Activated T-helper 1 cell treated with anti-CD3 and anti-CD28 coated beads, Interleukin-12 subunit alpha, Interleukin-12 subunit beta, Interleukin-2, Interleukin-4 antibody, amounts not matched to agents 30 ng/mL and 10 ng/mL and 1 ng/mL, durations not matched to agents 14 hours and 24 hours and 36 hours (primary cell): ENCODE data around the gene SPAG16. TPM values are rescaled to one million over a fixed set of nuclear protein-coding genes. Genes with fewer than 3 reads are reported as not detected.

Experiments used
- DNase-seq: peaks from one replicate; pipeline ENCODE4 v3.0.0; 2021; ENCODE audit warnings: low spot score
- H3K27ac Mint-ChIP-seq: one replicate; pipeline ENCODE4 v1.8.0; 2021; ENCODE audit warnings: mild to moderate bottlenecking, mixed read lengths
- H3K27me3 Mint-ChIP-seq: one replicate; pipeline ENCODE4 v1.8.0; 2022; ENCODE audit warnings: mild to moderate bottlenecking, moderate library complexity, mixed read lengths; ENCODE audit not compliant: insufficient read depth
- H3K36me3 Mint-ChIP-seq: one replicate; pipeline ENCODE4 v1.8.0; 2021; ENCODE audit warnings: low read depth, mixed read lengths
- H3K4me1 Mint-ChIP-seq: one replicate; pipeline ENCODE4 v1.8.0; 2021; ENCODE audit warnings: low read depth, mixed read lengths
- H3K4me3 Mint-ChIP-seq: one replicate; pipeline ENCODE4 v1.8.0; 2021; ENCODE audit warnings: mild to moderate bottlenecking, moderate library complexity, mixed read lengths
- H3K9me3 Mint-ChIP-seq: one replicate; pipeline ENCODE4 v1.8.0; 2021; ENCODE audit warnings: mixed read lengths
- intact Hi-C: fragments of 100-400 bp; cut with micrococcal nuclease; formaldehyde crosslinking; loops from one replicate; pipeline ENCODE4 v1.15.1; 2024
- total RNA-seq: library from RNA; stranded (reverse); gene quantifications from 2 replicates; pipeline ENCODE4 v1.2.3, GENCODE V29; 2022

The SPAG16 gene
- total RNA-seq, 1 donor from 2014 or later, result 7.3 TPM

DNA sequence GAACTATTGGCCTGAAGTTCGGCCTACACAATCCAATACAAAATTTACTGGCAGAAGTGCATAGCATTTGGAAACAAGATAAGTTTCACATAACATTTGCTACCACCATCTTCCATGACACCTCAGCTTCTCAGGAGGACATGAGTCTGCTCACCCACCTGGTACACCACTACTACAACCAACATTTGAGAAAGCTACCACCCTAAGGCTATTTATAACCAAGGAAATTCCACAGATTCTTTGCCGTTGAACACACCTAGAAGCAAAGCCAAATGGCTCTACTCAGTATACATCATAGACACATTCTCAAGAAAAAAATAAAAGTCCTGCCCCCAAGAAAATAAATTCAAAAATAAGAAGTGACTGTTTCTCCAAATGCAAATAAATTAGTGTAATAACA is 145.3 kb downstream of the SPAG16 start:
- DNase-seq, result no peak
- peaks cover 10% of the 10 kb centered on the region for H3K9me3 Mint-ChIP-seq
- no peak overlapping the region for H3K4me3 Mint-ChIP-seq
- no peaks in the 10 kb centered on the region for H3K36me3 Mint-ChIP-seq
- no peaks in the 10 kb centered on the region for H3K27me3 Mint-ChIP-seq
- H3K27ac Mint-ChIP-seq, result no peak overlapping the region
- H3K4me1 Mint-ChIP-seq, result no peaks in the 10 kb centered on the region
- intact Hi-C loops, result no loop called here

DNA sequence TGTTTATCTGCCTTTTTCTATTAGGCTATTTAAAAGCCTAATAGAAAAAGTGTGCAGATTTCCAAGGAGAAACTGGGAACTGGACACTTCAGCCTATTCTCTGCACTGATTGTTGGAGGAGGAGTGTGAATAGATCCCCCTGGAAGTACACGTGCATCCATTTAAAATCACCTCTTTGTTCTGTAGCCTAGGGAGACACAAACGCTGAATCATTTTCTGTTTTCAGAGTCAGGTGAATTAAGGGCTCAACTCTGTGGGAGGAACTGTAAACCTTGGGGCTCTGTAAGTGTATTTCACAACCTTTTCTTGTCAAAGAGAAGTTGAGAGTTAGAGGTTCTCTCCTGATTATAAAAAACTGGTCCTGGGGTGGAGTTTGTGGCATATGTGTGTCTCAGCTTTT is 159.7 kb downstream of the SPAG16 start:
- H3K27me3 Mint-ChIP-seq, result no peaks in the 10 kb centered on the region
- H3K36me3 Mint-ChIP-seq, result no peaks in the 10 kb centered on the region
- no peak overlapping the region for H3K4me3 Mint-ChIP-seq
- peaks cover 8% of the 10 kb centered on the region for H3K9me3 Mint-ChIP-seq
- DNase-seq, result no peak
- H3K27ac Mint-ChIP-seq, result no peak overlapping the region
- intact Hi-C loops, result no loop called here
- no peaks in the 10 kb centered on the region for H3K4me1 Mint-ChIP-seq

DNA sequence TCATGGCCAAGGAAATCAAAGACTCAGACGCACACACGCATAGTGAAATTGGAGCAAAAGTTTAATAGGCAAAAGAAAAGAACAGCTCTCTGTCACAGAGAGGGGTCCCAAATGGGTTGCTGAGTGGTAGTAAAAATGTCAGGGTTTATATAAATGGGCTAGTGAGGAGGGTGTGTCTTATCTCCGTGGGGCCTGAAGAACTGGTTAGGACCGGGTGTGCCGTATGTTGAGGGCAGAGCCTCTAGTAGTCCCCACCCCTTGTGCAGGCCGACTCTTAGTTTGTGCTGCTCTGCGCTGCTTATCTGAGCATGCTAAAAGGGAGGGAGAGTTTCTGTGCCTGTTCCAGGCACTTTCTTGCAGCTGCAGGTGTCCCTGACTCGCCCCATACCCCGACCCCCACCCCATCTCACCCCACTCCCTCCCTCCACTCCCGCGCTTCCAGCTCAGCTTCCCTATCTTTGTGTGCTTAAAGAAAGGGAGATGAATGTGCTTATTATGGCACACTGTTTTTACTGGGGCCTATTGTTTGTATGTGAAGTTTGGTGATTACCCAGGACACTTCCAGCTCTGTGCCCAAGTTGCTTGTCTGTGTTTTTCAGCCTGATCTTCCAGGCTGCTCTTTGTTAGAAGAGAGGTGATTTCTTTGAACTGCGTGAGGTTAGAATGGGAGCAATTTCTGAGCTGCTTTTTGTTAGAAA is 167.4 kb downstream of the SPAG16 start:
- H3K4me3 Mint-ChIP-seq, result no peak overlapping the region
- no peak for DNase-seq
- intact Hi-C loops, result no loop called here
- H3K27ac Mint-ChIP-seq, result no peak overlapping the region
- no peaks in the 10 kb centered on the region for H3K4me1 Mint-ChIP-seq
- peaks cover 3% of the 10 kb centered on the region for H3K9me3 Mint-ChIP-seq
- no peaks in the 10 kb centered on the region for H3K36me3 Mint-ChIP-seq
- no peaks in the 10 kb centered on the region for H3K27me3 Mint-ChIP-seq

DNA sequence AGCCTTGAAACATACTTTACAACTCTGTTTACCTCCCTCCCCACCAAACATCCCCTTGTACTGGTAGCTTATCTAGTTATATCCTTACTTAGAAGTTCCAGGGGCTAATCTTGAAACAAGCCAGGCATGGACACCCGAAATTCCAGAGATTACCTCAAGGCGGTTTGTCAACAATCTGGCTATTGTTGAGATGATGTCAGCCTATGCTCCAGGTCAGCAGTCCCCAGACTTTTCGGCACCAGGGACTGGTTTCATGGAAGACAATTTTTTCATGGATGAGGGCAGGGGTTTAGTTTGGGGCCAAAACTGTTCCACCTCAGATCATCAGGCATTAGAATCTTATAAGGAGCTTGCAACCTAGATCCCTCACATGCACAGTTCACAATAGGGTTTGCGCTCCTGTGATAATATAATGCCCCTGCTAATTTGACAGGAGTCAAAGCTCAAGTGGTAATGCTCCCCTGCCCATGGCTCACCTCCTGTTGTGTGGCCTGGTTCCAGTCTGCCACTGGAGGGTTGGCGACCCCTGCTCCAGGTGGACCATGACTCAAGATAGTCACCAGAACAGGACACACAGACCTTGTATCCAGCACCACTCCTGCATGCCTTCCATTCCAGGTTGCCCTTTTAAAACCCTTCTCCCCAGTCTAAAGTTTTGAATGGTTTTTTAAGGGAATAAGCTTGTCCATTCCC is 171.2 kb downstream of the SPAG16 start:
- Mint-ChIP-seq H3K9me3 (no peaks in the 10 kb centered on the region), H3K4me1 (no peaks in the 10 kb centered on the region), H3K36me3 (no peaks in the 10 kb centered on the region), H3K27me3 (no peaks in the 10 kb centered on the region), H3K27ac (no peak overlapping the region), H3K4me3 (no peak overlapping the region)
- DNase-seq, result no peak
- intact Hi-C loops, result no loop called here

- H3K27me3 Mint-ChIP-seq, result no peaks in the 10 kb centered on the region
- DNase-seq, result no peak
- no peak overlapping the region for H3K4me3 Mint-ChIP-seq
- H3K27ac Mint-ChIP-seq, result no peak overlapping the region
- H3K4me1 Mint-ChIP-seq, result no peaks in the 10 kb centered on the region
- intact Hi-C loops, result no loop called here
- H3K9me3 Mint-ChIP-seq, result peaks cover 17% of the 10 kb centered on the region
- no peaks in the 10 kb centered on the region for H3K36me3 Mint-ChIP-seq
Observed at GRCh38 chr2:213475433-213475832, 191.2 kb downstream of the SPAG16 start.

GRCh38 chr2:213476641-213477040 is 192.4 kb downstream of the SPAG16 start:
- Mint-ChIP-seq H3K27me3 (no peaks in the 10 kb centered on the region), H3K4me1 (no peaks in the 10 kb centered on the region), H3K36me3 (no peaks in the 10 kb centered on the region), H3K4me3 (no peak overlapping the region), H3K9me3 (peaks cover 14% of the 10 kb centered on the region), H3K27ac (no peak overlapping the region)
- DNase-seq, result no peak
- intact Hi-C loops, result no loop called here

DNA sequence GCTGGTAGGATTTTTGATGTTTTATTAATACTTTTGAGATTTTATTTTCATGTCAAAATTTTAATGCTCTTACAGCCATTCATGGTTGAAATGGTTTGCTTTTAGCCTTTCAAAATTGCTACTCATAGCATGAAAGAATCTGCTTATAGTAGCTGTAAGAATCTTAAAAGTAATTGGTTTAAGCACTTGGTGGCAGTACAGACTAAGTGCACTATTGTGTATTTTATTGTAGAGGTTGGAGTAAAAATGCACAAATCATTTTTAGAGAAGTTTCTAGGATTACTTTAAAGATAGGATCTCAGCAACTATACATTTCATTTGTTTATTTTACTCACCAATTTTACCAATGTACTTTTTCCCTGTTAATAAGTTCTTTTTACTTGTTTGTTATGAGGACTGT is 205.8 kb downstream of the SPAG16 start:
- Mint-ChIP-seq H3K27ac (no peak overlapping the region), H3K4me1 (no peaks in the 10 kb centered on the region), H3K9me3 (no peaks in the 10 kb centered on the region), H3K36me3 (no peaks in the 10 kb centered on the region), H3K27me3 (no peaks in the 10 kb centered on the region), H3K4me3 (no peak overlapping the region)
- intact Hi-C loops, result no loop called here
- no peak for DNase-seq

GRCh38 chr2:213491376-213491775 is 207.1 kb downstream of the SPAG16 start:
- H3K4me3 Mint-ChIP-seq, result no peak overlapping the region
- no peaks in the 10 kb centered on the region for H3K36me3 Mint-ChIP-seq
- intact Hi-C loops, result no loop called here

GRCh38 chr2:213496226-213496625 is 212.0 kb downstream of the SPAG16 start:
- Mint-ChIP-seq H3K36me3 (no peaks in the 10 kb centered on the region), H3K9me3 (no peaks in the 10 kb centered on the region), H3K27ac (no peak overlapping the region), H3K4me1 (no peaks in the 10 kb centered on the region), H3K27me3 (no peaks in the 10 kb centered on the region), H3K4me3 (no peak overlapping the region)
- intact Hi-C loops, result no loop called here
- no peak for DNase-seq

More at GRCh38 chr2:213491376-213491775, 207.1 kb downstream of the SPAG16 start:
- H3K27ac Mint-ChIP-seq, result no peak overlapping the region
- H3K27me3 Mint-ChIP-seq, result no peaks in the 10 kb centered on the region
- DNase-seq, result no peak
- no peaks in the 10 kb centered on the region for H3K9me3 Mint-ChIP-seq
- H3K4me1 Mint-ChIP-seq, result no peaks in the 10 kb centered on the region

DNA sequence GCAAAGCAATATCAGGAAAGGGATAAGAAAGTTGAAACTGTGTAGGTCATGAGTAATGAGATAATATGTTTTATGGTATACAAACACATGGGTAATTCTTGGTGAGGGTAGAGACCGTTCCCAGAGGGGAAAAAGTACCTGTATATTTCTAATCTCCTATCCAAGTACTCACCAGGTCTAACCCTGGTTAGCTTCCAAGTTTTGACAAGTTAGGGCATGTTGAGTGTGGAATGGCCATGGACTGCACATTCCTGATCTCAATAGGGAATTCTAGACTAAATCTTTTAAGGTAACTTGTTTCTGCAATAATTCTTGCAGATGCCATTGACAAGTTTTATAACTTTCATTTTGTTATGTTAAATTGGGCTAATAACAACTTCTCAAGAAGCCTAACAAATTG is 216.6 kb downstream of the SPAG16 start:
- Mint-ChIP-seq H3K36me3 (no peaks in the 10 kb centered on the region), H3K4me1 (no peaks in the 10 kb centered on the region), H3K4me3 (no peak overlapping the region), H3K27me3 (no peaks in the 10 kb centered on the region), H3K9me3 (no peaks in the 10 kb centered on the region), H3K27ac (no peak overlapping the region)
- no peak for DNase-seq
- intact Hi-C loops, result no loop called here

DNA sequence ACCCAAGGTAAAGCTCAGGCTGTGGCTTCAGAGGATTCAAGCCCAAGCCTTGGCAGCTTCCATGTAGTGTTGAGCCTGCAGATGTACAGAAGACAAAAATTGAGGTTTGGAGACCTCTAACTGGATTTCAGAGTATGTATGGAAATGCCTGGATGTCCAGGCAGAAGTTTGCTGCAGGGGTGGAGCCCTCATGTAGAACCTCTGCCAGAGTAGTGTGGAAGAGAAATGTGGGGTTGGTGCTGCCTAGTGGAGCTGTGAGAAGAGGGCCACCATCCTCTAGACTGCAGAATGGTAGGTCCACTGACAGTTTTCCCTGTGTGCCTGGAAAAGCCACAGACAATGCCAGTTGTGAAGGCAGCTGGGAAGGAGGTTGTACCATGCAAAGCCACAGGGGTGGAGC is 239.9 kb downstream of the SPAG16 start:
- Mint-ChIP-seq H3K27me3 (no peaks in the 10 kb centered on the region), H3K36me3 (no peaks in the 10 kb centered on the region), H3K4me1 (no peaks in the 10 kb centered on the region), H3K4me3 (no peak overlapping the region), H3K9me3 (peaks cover 27% of the 10 kb centered on the region), H3K27ac (no peak overlapping the region)
- intact Hi-C loops, result no loop called here
- no peak for DNase-seq

DNA sequence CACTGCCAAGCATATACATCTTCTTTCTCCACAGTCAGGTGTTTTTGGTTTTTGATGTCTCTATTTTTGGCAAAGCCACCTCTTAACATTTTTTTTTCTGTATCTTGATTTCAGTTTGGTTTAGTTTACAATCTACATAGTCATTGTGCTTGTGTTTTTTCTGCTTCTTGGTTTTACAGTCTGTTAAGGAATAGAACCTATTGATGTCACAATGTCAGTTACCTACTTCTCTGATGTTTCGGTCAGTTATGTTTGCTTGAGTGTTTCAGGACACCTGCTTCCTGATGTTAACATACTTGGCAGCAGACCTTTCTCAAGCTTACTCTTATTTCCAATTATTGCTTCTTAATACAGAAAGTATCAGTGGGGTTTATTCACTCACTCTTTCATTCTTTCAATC is 253.3 kb downstream of the SPAG16 start:
- DNase-seq, result no peak
- Mint-ChIP-seq H3K4me3 (no peak overlapping the region), H3K9me3 (no peaks in the 10 kb centered on the region), H3K36me3 (no peaks in the 10 kb centered on the region), H3K27me3 (no peaks in the 10 kb centered on the region), H3K4me1 (no peaks in the 10 kb centered on the region), H3K27ac (no peak overlapping the region)
- intact Hi-C loops, result no loop called here

GRCh38 chr2:213544940-213545339 is 260.7 kb downstream of the SPAG16 start:
- H3K27ac Mint-ChIP-seq, result no peak overlapping the region
- DNase-seq, result no peak
- no peaks in the 10 kb centered on the region for H3K4me1 Mint-ChIP-seq
- H3K4me3 Mint-ChIP-seq, result no peak overlapping the region
- intact Hi-C loops, result no loop called here
- H3K9me3 Mint-ChIP-seq, result no peaks in the 10 kb centered on the region
- no peaks in the 10 kb centered on the region for H3K36me3 Mint-ChIP-seq
- no peaks in the 10 kb centered on the region for H3K27me3 Mint-ChIP-seq
